Thyroid gland (tissue), 4 donors: ENCODE measurements around the gene KLHL2. TPM values are rescaled to one million over a fixed set of nuclear protein-coding genes. Genes with fewer than 3 reads are reported as not detected.

Experiments
- DNase-seq, 2 donors: peaks; one replicate each; pipeline ENCODE4 v3.0.0-alpha.2; 2019
- H3K27ac ChIP-seq, 3 donors: fragments of 200-600 bp; sonication (generic); 1 replicate in 2 of 3; 2 replicates in 1 of 3; pipeline ENCODE4 v1.5.1; 2016 to 2019; ENCODE audit warnings: mild to moderate bottlenecking in 1 of 3, moderate library complexity in 1 of 3
- H3K27me3 ChIP-seq: fragments of 200-600 bp; sonication (generic); one replicate; pipeline ENCODE4 v1.5.1; 2019
- H3K36me3 ChIP-seq, 2 donors: fragments of 200-600 bp; sonication (generic); one replicate each; pipeline ENCODE4 v1.5.1; 2016 to 2019
- H3K4me1 ChIP-seq, 2 donors: fragments of 200-600 bp; sonication (generic); one replicate each; pipeline ENCODE4 v1.5.1; 2017 to 2019
- H3K4me3 ChIP-seq, 3 donors: fragments of 200-600 bp; sonication (generic); replicated peaks in 1 of 3; 1 replicate in 2 of 3; 2 replicates in 1 of 3; pipeline ENCODE4 v1.5.1; 2016; ENCODE audit warnings: mild to moderate bottlenecking in 1 of 3
- H3K9me3 ChIP-seq: fragments of 200-600 bp; sonication (generic); one replicate; pipeline ENCODE4 v1.5.1; 2017
- CTCF ChIP-seq, 6 experiments: fragments of 200-600 bp in 3 of 6; fragments of 450-650 bp in 3 of 6; sonication (generic) in 3 of 6; IDR thresholded peaks; one replicate each; pipeline ENCODE4 v1.5.1; 2016 to 2019; ENCODE audit warnings: antibody characterized with exemption in 6 of 6, mild to moderate bottlenecking in 2 of 6, inconsistent platforms in 1 of 6, moderate library complexity in 1 of 6
- POLR2A ChIP-seq, 2 donors: fragments of 450-650 bp; IDR thresholded peaks; one replicate each; pipeline ENCODE4 v1.6.1; 2017; ENCODE audit warnings: antibody characterized with exemption in 2 of 2, mild to moderate bottlenecking in 2 of 2, moderate library complexity in 1 of 2
- WGBS, 2 donors: methylation state at CpG; one replicate each; pipeline ENCODE4 v1.1.5; 2017; 5-methylcytosine and 5-hydroxymethylcytosine counted together
- intact Hi-C: fragments of 100-400 bp; cut with DNase I; formaldehyde crosslinking; loops from one replicate; pipeline ENCODE4 v1.15.1; 2023
- total RNA-seq, 4 donors: library from RNA; depleted of rRNA; stranded (reverse); fragments of >200 nt; gene quantifications; one replicate each; pipeline ENCODE4 v1.2.3, GENCODE V29; 2016

The KLHL2 gene
- total RNA-seq, 4 donors from 2014 or later: 30.9 to 45.2 (median 35.8) TPM

- H3K4me1 ChIP-seq: peaks cover 6 to 9% of the 10 kb centered on the region in 2 donors
- DNase-seq: no peak
- TF ChIP-seq CTCF (IDR thresholded peaks at IDR 0.05) (no peak), POLR2A (IDR thresholded peaks at IDR 0.05) (no peak)
- no peaks in the 10 kb centered on the region for H3K36me3 ChIP-seq
- H3K9me3 ChIP-seq: no peaks in the 10 kb centered on the region
- no peaks in the 10 kb centered on the region for H3K27me3 ChIP-seq
- no peak overlapping the region for H3K4me3 ChIP-seq
- intact Hi-C loops: no loop called here
- 93 to 95% methylated on average over 5 of the region's 5 CpGs for WGBS, 2 donors
- H3K27ac ChIP-seq: no peak overlapping the region
Measured at GRCh38 chr4:165330666-165331065, 123.3 kb downstream of the KLHL2 start.

GRCh38 chr4:165331359-165331758 lies 124.0 kb downstream of the KLHL2 start:
- Histone ChIP-seq H3K27ac (no peak overlapping the region), H3K9me3 (no peaks in the 10 kb centered on the region), H3K36me3 (no peaks in the 10 kb centered on the region), H3K27me3 (no peaks in the 10 kb centered on the region), H3K4me1 (peaks cover 2 to 6% of the 10 kb centered on the region in 2 donors), H3K4me3 (no peak overlapping the region)
- intact Hi-C loops: no loop called here
- TF ChIP-seq POLR2A (IDR thresholded peaks at IDR 0.05) (no peak), CTCF (IDR thresholded peaks at IDR 0.05) (no peak)
- 88 to 95% methylated on average over 1 of the region's 1 CpG for WGBS, 2 donors
- DNase-seq: no peak

- WGBS, 2 donors: 89 to 91% methylated on average over 10 of the region's 10 CpGs
- Histone ChIP-seq H3K27me3 (no peaks in the 10 kb centered on the region), H3K27ac (no peak overlapping the region), H3K36me3 (no peaks in the 10 kb centered on the region), H3K4me1 (peaks cover 0 to 6% of the 10 kb centered on the region in 2 donors), H3K4me3 (no peak overlapping the region), H3K9me3 (no peaks in the 10 kb centered on the region)
- no peak for DNase-seq
- intact Hi-C loops: no loop called here
- TF ChIP-seq POLR2A (IDR thresholded peaks at IDR 0.05) (no peak), CTCF (IDR thresholded peaks at IDR 0.05) (no peak)
Measured at GRCh38 chr4:165331823-165332222, 124.5 kb downstream of the KLHL2 start.

GRCh38 chr4:165332502-165332901 lies 125.1 kb downstream of the KLHL2 start:
- no peak overlapping the region for H3K4me3 ChIP-seq
- H3K27me3 ChIP-seq: no peaks in the 10 kb centered on the region
- intact Hi-C loops: no loop called here
- no peaks in the 10 kb centered on the region for H3K36me3 ChIP-seq
- no peak overlapping the region for H3K27ac ChIP-seq
- no peaks in the 10 kb centered on the region for H3K9me3 ChIP-seq
- TF ChIP-seq POLR2A (IDR thresholded peaks at IDR 0.05): no peak
- peaks cover 0 to 6% of the 10 kb centered on the region in 2 donors for H3K4me1 ChIP-seq
- no peak for DNase-seq
- WGBS, 2 donors: 63 to 65% methylated on average over 1 of the region's 1 CpG

GRCh38 chr4:165335163-165335703 lies 127.9 kb downstream of the KLHL2 start:
- peaks cover 0 to 16% of the 10 kb centered on the region in 2 donors for H3K36me3 ChIP-seq
- TF ChIP-seq CTCF (IDR thresholded peaks at IDR 0.05) (no peak), POLR2A (IDR thresholded peaks at IDR 0.05) (no peak)
- intact Hi-C loops: no loop called here
- no peaks in the 10 kb centered on the region for H3K27me3 ChIP-seq
- H3K27ac ChIP-seq: no peak overlapping the region
- H3K4me1 ChIP-seq: no peaks in the 10 kb centered on the region
- H3K4me3 ChIP-seq: no peak overlapping the region
- no peak for DNase-seq
- no peaks in the 10 kb centered on the region for H3K9me3 ChIP-seq
- 90 to 94% methylated on average over 3 of the region's 3 CpGs for WGBS, 2 donors
